GM12874 (cell line): ENCODE results near the gene RHBDF1.

ENCODE experiments used
- TF ChIP-seq, protein P1 (sequence below): IDR thresholded peaks from 2 replicates; pipeline ENCODE4 v1.5.1; 2011; ENCODE audit warnings: low read depth, mild to moderate bottlenecking, control low read depth, low read length, moderate library complexity; ENCODE audit not compliant: insufficient read depth

RHBDF1 gene

DNA sequence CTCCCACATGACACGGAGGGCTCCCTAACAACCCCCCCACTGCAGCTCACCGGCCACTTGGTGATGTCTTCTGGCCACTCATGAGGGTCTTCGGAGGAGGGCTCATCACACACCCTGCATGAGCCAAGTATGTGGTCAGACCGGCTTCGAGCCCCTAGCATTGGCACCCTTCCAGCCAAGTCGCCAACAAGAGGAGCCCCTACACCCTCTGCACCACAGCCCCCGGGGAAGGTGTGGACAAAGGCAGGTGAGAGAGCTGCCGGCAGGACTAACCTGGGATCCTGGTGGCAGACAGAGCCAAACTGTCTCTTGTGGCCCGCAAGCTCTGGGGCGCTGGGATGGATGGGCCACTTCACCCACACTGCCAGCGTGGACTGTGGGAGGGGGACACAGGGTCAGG is 12.3 kb downstream of the RHBDF1 start:
- TF ChIP-seq, protein P1, sequence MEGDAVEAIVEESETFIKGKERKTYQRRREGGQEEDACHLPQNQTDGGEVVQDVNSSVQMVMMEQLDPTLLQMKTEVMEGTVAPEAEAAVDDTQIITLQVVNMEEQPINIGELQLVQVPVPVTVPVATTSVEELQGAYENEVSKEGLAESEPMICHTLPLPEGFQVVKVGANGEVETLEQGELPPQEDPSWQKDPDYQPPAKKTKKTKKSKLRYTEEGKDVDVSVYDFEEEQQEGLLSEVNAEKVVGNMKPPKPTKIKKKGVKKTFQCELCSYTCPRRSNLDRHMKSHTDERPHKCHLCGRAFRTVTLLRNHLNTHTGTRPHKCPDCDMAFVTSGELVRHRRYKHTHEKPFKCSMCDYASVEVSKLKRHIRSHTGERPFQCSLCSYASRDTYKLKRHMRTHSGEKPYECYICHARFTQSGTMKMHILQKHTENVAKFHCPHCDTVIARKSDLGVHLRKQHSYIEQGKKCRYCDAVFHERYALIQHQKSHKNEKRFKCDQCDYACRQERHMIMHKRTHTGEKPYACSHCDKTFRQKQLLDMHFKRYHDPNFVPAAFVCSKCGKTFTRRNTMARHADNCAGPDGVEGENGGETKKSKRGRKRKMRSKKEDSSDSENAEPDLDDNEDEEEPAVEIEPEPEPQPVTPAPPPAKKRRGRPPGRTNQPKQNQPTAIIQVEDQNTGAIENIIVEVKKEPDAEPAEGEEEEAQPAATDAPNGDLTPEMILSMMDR = no peak

DNA sequence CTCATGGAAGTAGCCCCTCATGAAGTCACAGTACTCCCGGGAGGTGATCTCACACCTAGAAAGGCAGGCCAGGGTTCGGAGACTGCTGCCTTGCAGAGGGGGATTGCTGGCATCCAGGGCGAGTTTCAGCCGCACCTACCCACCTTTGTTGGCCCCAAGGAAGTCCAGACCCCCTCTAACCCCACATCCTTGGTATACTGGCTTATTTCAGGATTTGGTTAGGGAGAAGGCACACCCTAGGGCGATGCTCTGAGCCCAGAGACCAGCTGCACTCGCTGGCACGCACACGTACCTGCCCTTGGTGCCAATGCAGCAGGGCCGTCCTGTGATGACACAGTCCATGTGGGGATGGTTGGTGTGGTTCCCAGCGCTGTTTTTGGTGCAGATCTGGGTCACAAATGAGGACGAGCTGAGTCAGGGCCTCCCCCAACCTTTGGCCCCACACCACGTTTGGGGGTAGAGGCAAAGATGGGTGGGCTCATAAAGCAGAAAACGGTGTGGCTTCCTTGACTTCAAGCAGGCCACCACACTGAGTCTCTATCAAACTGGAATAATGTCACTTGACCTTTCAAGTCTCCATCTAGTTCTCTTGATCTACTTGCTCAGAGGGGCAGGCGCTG is 12.9 kb downstream of the RHBDF1 start:
- TF ChIP-seq, protein P1 = no peak

DNA sequence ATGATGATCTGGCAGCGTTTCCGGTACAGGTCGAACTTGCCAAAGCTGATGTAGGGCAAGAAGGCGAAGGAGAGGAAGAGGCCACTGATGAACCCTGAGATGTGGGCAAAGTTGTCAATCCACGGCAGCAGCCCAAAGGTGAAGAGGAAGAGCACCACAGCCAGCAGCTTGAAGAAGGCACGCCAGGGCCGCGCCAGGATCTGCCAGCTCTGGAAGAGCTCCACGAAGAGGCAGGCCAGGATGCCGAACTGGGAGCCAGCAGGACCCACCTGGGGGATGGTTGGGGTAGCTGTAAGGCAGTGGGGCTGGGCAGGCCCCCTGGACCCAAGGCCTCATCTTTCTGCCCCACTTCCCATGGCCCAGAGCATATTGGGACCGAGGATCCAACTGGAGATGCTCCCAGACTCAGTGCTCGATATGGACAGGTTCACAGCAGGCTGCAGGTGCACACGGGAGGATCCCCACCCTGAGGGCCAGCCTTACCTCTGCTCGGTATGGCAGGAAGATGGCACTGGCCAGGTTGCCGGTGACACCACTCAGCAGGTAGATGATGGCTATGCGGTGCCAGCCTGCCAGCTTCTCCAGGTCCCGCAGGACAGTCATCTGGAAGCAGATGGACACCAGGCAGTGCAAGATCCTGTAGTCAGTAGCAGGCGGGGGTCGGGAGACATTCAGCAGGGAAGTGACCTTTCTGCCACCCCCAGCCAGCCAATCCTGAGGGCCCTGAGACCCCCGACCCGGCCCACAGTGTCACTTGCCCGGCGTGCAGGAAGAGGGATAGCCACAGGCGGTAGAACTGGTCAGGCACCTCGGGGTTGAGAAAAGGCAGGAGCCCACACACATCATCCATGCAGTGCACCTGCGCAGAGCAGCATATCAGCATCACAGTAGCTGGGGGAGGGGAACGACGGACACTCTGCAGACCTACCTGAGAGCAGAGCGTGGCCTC is 13.7 kb downstream of the RHBDF1 start:
- TF ChIP-seq, protein P1 = no peak

DNA sequence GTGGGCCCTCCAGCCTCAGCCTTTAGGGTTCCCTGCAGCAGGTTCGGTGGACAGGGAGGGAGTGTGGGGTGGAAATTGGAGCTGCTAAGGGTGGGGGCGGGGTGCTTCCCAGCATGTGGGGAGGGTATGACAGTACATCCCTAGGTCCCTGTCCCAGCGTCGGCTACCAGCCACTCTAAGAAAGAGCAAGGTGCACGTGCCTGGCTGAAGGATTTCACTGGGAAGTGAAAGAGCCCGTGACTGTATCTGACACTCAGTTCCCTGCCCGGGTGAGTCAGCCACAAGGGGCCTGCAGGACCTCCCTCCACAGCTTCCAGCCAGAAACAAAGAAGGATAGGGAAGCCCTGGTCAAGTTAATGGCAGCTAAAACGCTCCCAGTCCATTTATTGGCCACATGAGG is 14.7 kb downstream of the RHBDF1 start:
- TF ChIP-seq, protein P1 = no peak

DNA sequence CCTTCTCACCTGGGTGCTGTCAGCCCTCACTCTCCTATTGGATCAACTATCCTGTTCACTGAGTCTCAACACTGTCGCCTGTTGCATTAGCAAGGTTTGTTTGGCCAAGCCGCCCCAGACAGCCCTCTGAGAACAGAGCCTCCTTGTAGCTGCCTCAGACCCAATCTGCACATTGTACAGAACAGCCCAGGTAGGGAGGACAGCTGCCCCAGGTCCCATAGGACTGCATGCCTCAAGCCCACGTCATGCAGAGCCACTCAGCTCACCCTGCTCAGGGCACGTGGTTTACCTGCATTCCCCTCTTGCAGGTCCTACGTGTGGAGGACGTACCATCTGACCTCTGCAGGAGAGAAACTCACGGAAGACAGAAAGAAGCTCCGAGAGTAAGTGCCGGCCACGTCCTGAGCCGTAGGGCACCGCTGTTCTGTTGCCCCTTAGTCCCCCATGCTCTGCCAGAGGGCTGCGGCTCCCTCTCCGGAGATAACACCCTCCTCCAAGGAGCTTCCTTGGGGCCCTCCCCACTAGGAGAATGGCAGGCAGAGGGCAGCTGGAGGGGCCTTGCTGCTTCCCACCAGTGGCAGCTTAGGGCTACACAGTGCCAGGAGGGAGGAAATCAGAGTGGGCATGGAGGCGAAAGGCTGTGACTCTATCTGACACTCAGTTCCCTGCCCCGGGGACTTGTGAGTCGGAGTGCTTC is 16.1 kb downstream of the RHBDF1 start:
- TF ChIP-seq, protein P1 = no peak

DNA sequence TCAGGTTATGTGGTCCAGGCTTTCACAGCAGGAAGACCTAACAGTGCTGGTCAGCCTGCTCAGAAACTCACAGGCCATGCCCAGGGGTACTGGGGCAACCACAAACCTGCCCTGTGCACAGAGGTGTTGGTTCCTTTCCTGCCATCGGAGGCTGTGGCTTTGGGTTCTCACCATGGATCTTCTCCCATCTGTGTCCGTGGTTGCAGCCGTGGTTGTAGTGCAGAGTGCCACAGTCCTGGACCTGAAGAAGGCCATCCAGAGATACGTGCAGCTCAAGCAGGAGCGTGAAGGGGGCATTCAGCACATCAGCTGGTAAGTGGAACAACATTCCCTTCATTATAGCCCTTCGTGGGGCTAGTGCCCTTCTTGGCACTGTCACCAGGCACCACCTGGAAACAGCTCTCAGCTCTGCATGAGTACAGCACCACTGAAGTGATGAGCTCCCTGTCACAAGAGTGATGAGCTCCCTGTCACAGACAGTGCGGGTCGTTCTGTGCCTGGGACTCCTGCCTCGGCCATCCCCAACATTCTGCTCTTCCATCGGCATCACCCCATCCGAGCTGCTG is 16.8 kb downstream of the RHBDF1 start:
- TF ChIP-seq, protein P1 = no peak

DNA sequence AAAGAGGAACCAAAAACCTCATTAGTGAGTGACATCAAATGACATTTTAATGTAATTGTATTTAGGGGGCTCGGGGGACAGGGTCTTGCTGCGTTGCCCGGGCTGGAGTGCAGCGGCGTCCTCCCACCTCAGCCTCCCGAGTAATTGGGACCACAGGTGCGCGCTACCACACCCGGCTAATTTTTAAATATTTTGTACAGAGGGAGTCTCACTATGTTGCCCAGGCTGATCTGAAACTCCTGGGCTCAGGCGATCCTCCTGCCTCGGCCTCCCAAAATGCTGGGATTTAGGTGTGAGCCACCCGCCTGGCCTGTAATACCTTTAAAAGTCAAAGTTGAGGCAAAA is 18.2 kb downstream of the RHBDF1 start:
- TF ChIP-seq, protein P1 = no peak
